Lower leg skin (tissue), 4 donors: Measurements from ENCODE around the gene SPEM3. TPM values are rescaled to one million over a fixed set of nuclear protein-coding genes. Genes with fewer than 3 reads are reported as not detected.

Experiments used
- DNase-seq, 2 donors: peaks; one replicate each; pipeline ENCODE4 v3.0.0-alpha.2; 2019; ENCODE audit warnings: low spot score in 2 of 2
- H3K4me3 ChIP-seq: fragments of 200-600 bp; sonication (generic); 2 replicates; pipeline ENCODE4 v1.5.1; 2017; ENCODE audit warnings: mild to moderate bottlenecking, low read depth; ENCODE audit not compliant: poor library complexity, severe bottlenecking
- POLR2A ChIP-seq, 2 donors: fragments of 450-650 bp; IDR thresholded peaks; one replicate each; pipeline ENCODE4 v1.6.1; 2016 to 2017; ENCODE audit warnings: antibody characterized with exemption in 2 of 2, mild to moderate bottlenecking in 1 of 2, moderate library complexity in 1 of 2
- WGBS, 2 donors: methylation state at CpG; one replicate each; pipeline ENCODE4 v1.1.5; 2018; 5-methylcytosine and 5-hydroxymethylcytosine counted together
- intact Hi-C: fragments of 100-400 bp; cut with DNase I; formaldehyde crosslinking; loops from one replicate; pipeline ENCODE4 v1.15.0; 2023; ENCODE audit warnings: low total_unique reads
- total RNA-seq, 4 donors: library from RNA; depleted of rRNA; stranded (reverse); fragments of >200 nt; gene quantifications; one replicate each; pipeline ENCODE4 v1.1.0, GENCODE V29; 2016
- TF ChIP-seq, protein P1 (sequence below), 3 donors: fragments of 450-650 bp; IDR thresholded peaks; one replicate each; pipeline ENCODE4 v1.5.1; 2016; ENCODE audit warnings: antibody characterized with exemption in 3 of 3, mild to moderate bottlenecking in 3 of 3, moderate library complexity in 2 of 3

Gene SPEM3
- total RNA-seq, 4 donors from 2014 or later = not detected

DNA sequence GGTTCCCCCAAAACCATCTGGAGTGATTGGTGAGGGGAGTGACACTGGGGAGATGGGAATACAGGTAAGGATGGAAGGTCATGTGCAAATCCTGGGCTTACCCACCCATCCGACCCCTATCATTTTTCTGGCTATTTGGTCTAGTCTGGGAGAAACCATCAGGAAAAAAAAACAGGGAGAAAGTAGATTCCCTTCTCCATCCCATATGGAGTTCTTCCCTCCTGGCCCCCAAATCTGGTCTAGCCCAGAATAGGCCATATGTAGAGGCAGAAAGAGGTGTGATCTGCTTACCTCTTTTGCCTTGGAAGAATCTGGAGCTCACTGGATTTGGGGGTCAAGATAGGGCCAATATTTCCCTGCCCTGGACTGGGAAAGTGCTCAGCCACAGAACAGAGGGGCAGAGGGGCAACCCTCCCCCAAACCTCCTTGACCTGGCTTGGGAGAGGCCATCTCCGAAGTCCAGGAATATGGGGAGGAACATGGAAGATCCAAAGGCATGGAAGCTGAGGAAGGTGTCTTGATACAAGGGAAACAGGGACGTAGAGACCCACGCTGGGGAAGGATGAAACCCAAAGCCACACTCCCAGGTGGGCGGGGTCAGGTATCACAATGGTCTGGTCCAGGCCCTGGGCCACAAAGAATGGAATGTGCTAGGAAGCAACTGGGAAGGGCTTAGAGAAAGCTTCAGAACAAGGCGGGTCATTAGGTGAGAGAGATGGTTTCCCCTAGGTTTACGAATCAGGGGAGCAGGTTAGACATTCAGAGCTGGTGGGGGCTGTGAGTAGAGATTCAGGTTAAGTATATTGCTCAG lies 32.4 kb downstream of the SPEM3 start:
- no peak overlapping the region for H3K4me3 ChIP-seq
- TF ChIP-seq, protein P1, sequence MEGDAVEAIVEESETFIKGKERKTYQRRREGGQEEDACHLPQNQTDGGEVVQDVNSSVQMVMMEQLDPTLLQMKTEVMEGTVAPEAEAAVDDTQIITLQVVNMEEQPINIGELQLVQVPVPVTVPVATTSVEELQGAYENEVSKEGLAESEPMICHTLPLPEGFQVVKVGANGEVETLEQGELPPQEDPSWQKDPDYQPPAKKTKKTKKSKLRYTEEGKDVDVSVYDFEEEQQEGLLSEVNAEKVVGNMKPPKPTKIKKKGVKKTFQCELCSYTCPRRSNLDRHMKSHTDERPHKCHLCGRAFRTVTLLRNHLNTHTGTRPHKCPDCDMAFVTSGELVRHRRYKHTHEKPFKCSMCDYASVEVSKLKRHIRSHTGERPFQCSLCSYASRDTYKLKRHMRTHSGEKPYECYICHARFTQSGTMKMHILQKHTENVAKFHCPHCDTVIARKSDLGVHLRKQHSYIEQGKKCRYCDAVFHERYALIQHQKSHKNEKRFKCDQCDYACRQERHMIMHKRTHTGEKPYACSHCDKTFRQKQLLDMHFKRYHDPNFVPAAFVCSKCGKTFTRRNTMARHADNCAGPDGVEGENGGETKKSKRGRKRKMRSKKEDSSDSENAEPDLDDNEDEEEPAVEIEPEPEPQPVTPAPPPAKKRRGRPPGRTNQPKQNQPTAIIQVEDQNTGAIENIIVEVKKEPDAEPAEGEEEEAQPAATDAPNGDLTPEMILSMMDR (IDR thresholded peaks at IDR 0.05) = no peak
- TF ChIP-seq POLR2A (IDR thresholded peaks at IDR 0.05) = no peak
- WGBS, 2 donors = 93 to 98% methylated on average over 7 of the region's 7 CpGs
- intact Hi-C loops = no loop called here
- no peak for DNase-seq

DNA sequence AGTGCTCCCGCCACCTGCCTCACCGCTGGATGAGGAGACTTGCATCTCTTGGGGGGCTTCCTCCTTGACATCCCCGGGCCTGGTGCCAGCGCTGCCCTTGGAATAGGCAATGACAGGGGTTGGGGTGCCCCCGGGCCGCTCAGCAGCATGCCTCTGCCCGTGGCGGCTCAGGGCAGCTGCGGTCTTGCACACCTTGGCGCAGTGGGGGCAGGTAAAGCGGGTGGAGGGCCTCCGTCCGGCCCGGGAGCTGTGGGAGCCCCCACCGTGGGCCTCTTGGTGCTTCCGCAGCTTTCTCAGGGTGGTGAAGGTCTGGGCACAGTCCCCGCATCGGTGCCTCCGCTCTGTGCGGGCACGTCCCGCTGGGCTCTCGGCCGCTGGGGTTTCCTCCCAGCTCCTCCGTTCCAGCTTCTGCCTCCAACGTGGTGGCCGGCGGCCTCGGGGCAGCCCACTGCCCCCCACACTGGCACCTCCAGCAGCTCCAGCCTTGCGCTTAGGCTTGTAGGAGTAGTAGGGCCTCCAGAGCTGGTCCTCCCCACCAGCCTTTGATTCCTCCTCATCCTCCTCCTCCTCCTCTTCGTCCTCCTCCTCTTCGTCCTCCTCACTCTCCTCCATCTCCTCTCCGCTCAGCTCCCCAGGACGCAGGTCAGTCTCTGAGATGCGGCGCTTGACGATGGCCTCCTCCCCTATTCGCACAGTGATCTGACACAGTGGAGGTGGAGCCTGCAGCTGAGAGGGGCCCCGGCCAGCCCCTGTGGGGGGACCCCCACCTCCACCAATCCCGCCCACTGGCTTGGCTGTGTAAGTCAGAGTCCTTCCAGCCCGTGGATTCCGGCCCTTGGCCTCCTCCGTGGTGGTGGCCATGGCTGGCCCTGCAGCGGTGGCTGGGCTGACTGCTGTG lies 34.1 kb downstream of the SPEM3 start:
- no peak overlapping the region for H3K4me3 ChIP-seq
- 84 to 87% methylated on average over 21 to 31 of the region's 44 CpGs for WGBS, 2 donors
- TF ChIP-seq, protein P1 (IDR thresholded peaks at IDR 0.05) = no peak
- TF ChIP-seq POLR2A (IDR thresholded peaks at IDR 0.05) = no peak
- intact Hi-C loops = no loop called here
- no peak for DNase-seq

DNA sequence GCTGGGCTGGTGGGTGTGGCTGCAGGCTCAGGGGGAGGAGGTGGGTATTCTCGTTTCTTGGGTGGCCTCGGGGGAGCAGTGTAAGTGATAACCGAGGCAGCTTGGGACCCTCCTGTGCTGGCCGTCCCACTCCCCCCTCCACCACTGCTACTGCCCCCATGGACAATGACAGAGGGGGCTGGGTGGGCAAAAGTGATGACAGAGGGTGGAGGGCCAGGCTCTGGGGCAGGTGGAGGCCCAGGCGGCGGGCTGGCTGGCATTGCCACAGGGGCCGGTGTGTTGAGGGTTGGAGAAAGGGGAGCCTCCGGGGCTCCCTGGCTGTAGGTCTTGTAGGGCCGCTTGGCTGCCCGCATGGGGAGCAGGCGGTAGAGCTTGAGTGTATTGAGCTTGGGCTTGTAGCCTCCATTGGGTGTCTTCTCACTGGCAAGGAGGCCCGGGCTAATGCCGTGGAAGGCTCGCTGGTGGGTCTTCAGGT lies 34.8 kb downstream of the SPEM3 start:
- no peak overlapping the region for H3K4me3 ChIP-seq
- no peak for TF ChIP-seq POLR2A (IDR thresholded peaks at IDR 0.05)
- TF ChIP-seq, protein P1 (IDR thresholded peaks at IDR 0.05) = no peak
- no peak for DNase-seq
- intact Hi-C loops = no loop called here
- WGBS, 2 donors = 86 to 87% methylated on average over 12 to 14 of the region's 14 CpGs

DNA sequence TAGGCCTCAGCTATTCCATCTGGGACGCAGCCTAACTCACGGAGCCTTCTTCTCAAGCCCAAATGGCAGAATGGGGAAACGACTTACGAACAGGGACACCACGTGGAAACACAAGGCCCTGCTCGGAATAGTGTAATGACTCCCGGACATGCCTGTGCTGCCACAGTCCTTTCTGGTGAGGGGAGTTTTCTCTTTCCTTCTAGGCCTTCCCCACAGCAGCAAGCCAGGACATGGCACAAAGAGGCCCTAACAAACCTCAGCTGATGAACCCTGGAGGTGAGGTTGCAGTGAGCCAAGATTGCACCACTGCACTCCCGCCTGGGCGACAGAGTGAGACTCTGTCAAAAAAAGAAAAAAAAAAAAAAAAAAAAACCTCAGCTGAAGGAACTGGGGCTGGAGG lies 35.4 kb downstream of the SPEM3 start:
- WGBS, 2 donors = 41 to 56% methylated on average over 9 of the region's 9 CpGs
- DNase-seq = no peak
- TF ChIP-seq, protein P1 (IDR thresholded peaks at IDR 0.05) = no peak
- TF ChIP-seq POLR2A (IDR thresholded peaks at IDR 0.05) = no peak
- intact Hi-C loops = no loop called here
- no peak overlapping the region for H3K4me3 ChIP-seq

DNA sequence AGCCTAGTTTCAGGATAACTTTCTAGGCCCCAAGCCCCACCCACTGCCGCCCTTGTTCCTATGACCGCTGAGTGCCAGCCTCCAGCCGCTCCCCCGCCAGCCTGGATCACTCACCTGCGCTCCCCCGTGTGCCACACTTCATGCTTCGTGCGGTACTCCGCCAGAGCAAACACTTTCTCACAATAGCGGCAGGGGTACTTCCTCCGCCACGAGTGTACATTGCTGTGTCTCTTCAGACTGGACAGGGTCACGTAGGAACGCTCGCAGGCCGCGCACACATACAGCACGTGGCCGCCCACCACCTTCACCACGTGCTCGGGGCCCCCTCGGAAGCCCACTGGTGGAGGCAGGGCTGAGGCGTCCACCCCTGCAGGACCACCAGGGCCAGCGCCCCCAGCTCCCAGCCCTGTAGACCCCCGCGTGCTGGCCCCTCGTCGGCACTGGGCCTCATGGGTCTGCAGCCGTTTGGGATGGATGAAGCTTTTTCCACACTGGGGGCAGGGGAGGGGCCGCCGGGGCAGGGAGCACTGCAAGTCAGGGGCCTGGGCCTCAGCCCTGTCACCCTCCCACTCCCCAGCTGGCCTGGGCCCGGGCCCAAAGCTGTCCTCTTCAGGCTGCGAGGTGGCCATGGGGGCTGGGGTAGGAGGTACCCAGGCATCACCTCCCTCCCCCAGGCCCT lies 37.1 kb downstream of the SPEM3 start:
- intact Hi-C loops = no loop called here
- no peak overlapping the region for H3K4me3 ChIP-seq
- no peak for DNase-seq
- 89 to 94% methylated on average over 28 to 33 of the region's 33 CpGs for WGBS, 2 donors
- no peak for TF ChIP-seq POLR2A (IDR thresholded peaks at IDR 0.05)
- TF ChIP-seq, protein P1 (IDR thresholded peaks at IDR 0.05) = no peak
